HepG2 (cell line): ENCODE measurements around the gene DOCK1. TPM values are rescaled to one million over a fixed set of nuclear protein-coding genes. Genes with fewer than 3 reads are reported as not detected.

Source experiments
- ATAC-seq: fragments of 200-7000 bp; cut with Tn5 transposase; 3 replicates; pipeline ENCODE4 v1.9.1; 2020; ENCODE audit warnings: mild to moderate bottlenecking, moderate library complexity
- BruUV-seq: library from RNA; stranded (reverse); fragments of 400-500 nt; replicated peaks from 2 replicates; lab custom pipeline; 2021; lab: Mats Ljungman, UMichigan
- CTCF ChIA-PET: fragments of 300-600 bp; formaldehyde crosslinking; extraction: SDS; loops from one replicate; lab custom pipeline; 2021; ENCODE audit warnings: low total read pairs, inconsistent platforms, low intra/inter-chr PET ratio; lab: Yijun Ruan, JAX
- POLR2A ChIA-PET: fragments of 350-600 bp; sonication (Branson Sonifier 250); formaldehyde crosslinking; loops from one replicate; lab custom pipeline; 2020; ENCODE audit warnings: antibody characterized with exemption, inconsistent platforms; lab: Yijun Ruan, JAX
- DNase-seq: peaks from one replicate; pipeline ENCODE4 v3.0.0-alpha.2; 2015; ENCODE audit warnings: low spot score
- FAIRE-seq: peaks from 3 replicates; lab custom pipeline; 2011; peaks lifted over from hg19 to GRCh38; lab: Jason Lieb, UNC
- H2AFZ ChIP-seq: one replicate; pipeline ENCODE4 v1.6.1; 2011; ENCODE audit warnings: low read length, inconsistent platforms
- H3K27ac ChIP-seq: fragments of 300-600 bp; 3 replicates; pipeline ENCODE4 v1.8.0; 2011; ENCODE audit warnings: mixed run types, mild to moderate bottlenecking, mixed read lengths, low read length, inconsistent platforms; ENCODE audit not compliant: insufficient read depth; ENCODE audit errors: extremely low read length
- H3K27me3 ChIP-seq, 2 experiments: fragments of 200-600 bp in 1 of 2; 2 replicates in 1 of 2; 3 replicates in 1 of 2; pipeline versions ENCODE4 v1.6.0 to v1.8.0; 2011; ENCODE audit warnings: low read length in 2 of 2, mild to moderate bottlenecking in 2 of 2, moderate library complexity in 2 of 2, inconsistent platforms in 1 of 2; ENCODE audit not compliant: insufficient read depth in 2 of 2, control insufficient read depth in 1 of 2
- H3K36me3 ChIP-seq, 2 experiments: fragments of 200-600 bp in 1 of 2; replicated peaks in 1 of 2; 2 replicates in 1 of 2; 3 replicates in 1 of 2; pipeline versions ENCODE4 v1.5.1 to v1.8.0; 2011; ENCODE audit warnings: low read length in 2 of 2, inconsistent platforms in 1 of 2; ENCODE audit not compliant: insufficient read depth in 2 of 2, control insufficient read depth in 1 of 2
- H3K4me1 ChIP-seq: 2 replicates; pipeline ENCODE4 v1.5.1; 2012; ENCODE audit warnings: low read length, inconsistent platforms; ENCODE audit not compliant: insufficient read depth
- H3K4me2 ChIP-seq: 2 replicates; pipeline ENCODE4 v1.6.0; 2011; ENCODE audit warnings: low read depth, low read length, inconsistent platforms
- H3K4me3 ChIP-seq, 3 experiments: fragments of 200-600 bp in 1 of 3; sonication (generic), shearing (Covaris generic) in 1 of 3; replicated peaks in 1 of 3; 2 replicates each; pipeline ENCODE4 v1.5.1; 2011 to 2016; ENCODE audit warnings: low read length in 3 of 3, inconsistent platforms in 2 of 3, low read depth in 2 of 3, mild to moderate bottlenecking in 2 of 3, control low read depth in 1 of 3, mixed read lengths in 1 of 3; ENCODE audit not compliant: insufficient read depth in 1 of 3
- H3K79me2 ChIP-seq: one replicate; pipeline ENCODE4 v1.6.1; 2011; ENCODE audit warnings: low read length, inconsistent platforms; ENCODE audit not compliant: insufficient read depth
- H3K9ac ChIP-seq: 2 replicates; pipeline ENCODE4 v1.6.0; 2011; ENCODE audit warnings: mild to moderate bottlenecking, low read depth, low read length, inconsistent platforms; ENCODE audit not compliant: insufficient read depth
- H3K9me3 ChIP-seq: 2 replicates; pipeline ENCODE4 v1.5.1; 2012; ENCODE audit warnings: mild to moderate bottlenecking, low read length
- H4K20me1 ChIP-seq: 2 replicates; pipeline ENCODE4 v1.6.0; 2011; ENCODE audit warnings: inconsistent platforms, mild to moderate bottlenecking, low read length, moderate library complexity; ENCODE audit not compliant: insufficient read depth
- CBFB ChIP-seq: sonication (generic); formaldehyde crosslinking; IDR thresholded peaks from 2 replicates; pipeline ENCODE4 v1.4.0; 2020; ENCODE audit warnings: missing genetic modification reagents
- ETV5 ChIP-seq: IDR thresholded peaks from 2 replicates; pipeline ENCODE4 v1.6.1; 2018; ENCODE audit warnings: missing biosample characterization, missing genetic modification reagents, inconsistent platforms, borderline replicate concordance
- GPBP1L1 ChIP-seq: sonication (generic); formaldehyde crosslinking; IDR thresholded peaks from 2 replicates; pipeline ENCODE4 v1.5.0; 2020; ENCODE audit warnings: mild to moderate bottlenecking, missing genetic modification reagents
- LRRFIP1 ChIP-seq: sonication (generic); formaldehyde crosslinking; conservative IDR thresholded peaks from 2 replicates; pipeline ENCODE4 v1.4.0; 2020; ENCODE audit warnings: missing genetic modification reagents
- MBD4 ChIP-seq: IDR thresholded peaks from 2 replicates; pipeline ENCODE4 v1.6.1; 2012; ENCODE audit warnings: low read length, inconsistent platforms, borderline replicate concordance
- MTA1 ChIP-seq: sonication (generic); formaldehyde crosslinking; IDR thresholded peaks from 2 replicates; pipeline ENCODE4 v1.4.0; 2020; ENCODE audit warnings: missing genetic modification reagents, mild to moderate bottlenecking, borderline replicate concordance
- MYC ChIP-seq: sonication (generic); formaldehyde crosslinking; IDR thresholded peaks from 2 replicates; pipeline ENCODE4 v1.9.0; 2021; ENCODE audit warnings: missing genetic modification reagents, borderline replicate concordance
- NR2F2 ChIP-seq: IDR thresholded peaks from 2 replicates; pipeline ENCODE4 v1.6.1; 2012; ENCODE audit warnings: low read depth, inconsistent platforms, borderline replicate concordance
- PLRG1 ChIP-seq: fragments of 450-650 bp; conservative IDR thresholded peaks from 2 replicates; pipeline ENCODE4 v1.6.1; 2016
- POGZ ChIP-seq: sonication (generic); formaldehyde crosslinking; IDR thresholded peaks from 2 replicates; pipeline ENCODE4 v1.4.0; 2020; ENCODE audit warnings: mild to moderate bottlenecking, missing genetic modification reagents
- SIX1 ChIP-seq: sonication (generic); formaldehyde crosslinking; IDR thresholded peaks from 2 replicates; pipeline ENCODE4 v1.4.0; 2020; ENCODE audit warnings: missing genetic modification reagents, borderline replicate concordance
- SRY ChIP-seq: sonication (generic); formaldehyde crosslinking; IDR thresholded peaks from 2 replicates; pipeline ENCODE4 v1.8.0; 2022; ENCODE audit warnings: mild to moderate bottlenecking, missing genetic modification reagents
- ZC3H13 ChIP-seq: sonication (generic); formaldehyde crosslinking; IDR thresholded peaks from 2 replicates; pipeline ENCODE4 v1.8.1; 2023; ENCODE audit warnings: mild to moderate bottlenecking, missing genetic modification reagents, moderate library complexity
- ZNF563 ChIP-seq: sonication (generic); formaldehyde crosslinking; IDR thresholded peaks from 2 replicates; pipeline ENCODE4 v1.8.0; 2022; ENCODE audit warnings: mild to moderate bottlenecking, moderate library complexity, missing genetic modification reagents
- ZNF569 ChIP-seq: sonication (generic); formaldehyde crosslinking; IDR thresholded peaks from 2 replicates; pipeline ENCODE4 v1.5.0; 2020; ENCODE audit warnings: mild to moderate bottlenecking, missing genetic modification reagents, moderate library complexity, borderline replicate concordance
- ZNF713 ChIP-seq: sonication (generic); formaldehyde crosslinking; IDR thresholded peaks from 2 replicates; pipeline ENCODE4 v1.4.0; 2020; ENCODE audit warnings: mild to moderate bottlenecking, missing genetic modification reagents
- ZNF883 ChIP-seq: sonication (generic); formaldehyde crosslinking; IDR thresholded peaks from 2 replicates; pipeline ENCODE4 v1.5.1; 2020; ENCODE audit warnings: mild to moderate bottlenecking, missing genetic modification reagents; ENCODE audit errors: not compliant biosample characterization
- ZUFSP ChIP-seq: sonication (generic); formaldehyde crosslinking; IDR thresholded peaks from 2 replicates; pipeline ENCODE4 v1.9.0; 2021; ENCODE audit warnings: missing genetic modification reagents, mild to moderate bottlenecking, borderline replicate concordance
- WGBS: methylation state at CpG from one replicate; pipeline ENCODE4 v1.1.6; 2017; ENCODE audit warnings: low lambda C conversion rate; 5-methylcytosine and 5-hydroxymethylcytosine counted together
- in situ Hi-C: cut with HindIII; loops from 2 replicates; pipeline ENCODE4 v1.10.0; 2017; ENCODE audit warnings: low pct_unique_long_range_greater_than_20kb; ENCODE audit not compliant: extremely low pct_ligation_motif_present
- intact Hi-C: fragments of 100-400 bp; cut with micrococcal nuclease; formaldehyde crosslinking; loops from one replicate; pipeline ENCODE4 v1.10.0; 2022; ENCODE audit not compliant: unreplicated experiment
- polyA plus RNA-seq, 8 experiments: library from polyadenylated mRNA; depleted of rRNA in 3 of 8; stranded (reverse) in 7 of 8; unstranded in 1 of 8; fragments of >200 nt; fragmentation: Illumina TruSeq in 4 of 8; extraction: Trizol in 4 of 8; gene quantifications; 2 replicates each; pipeline versions ENCODE4 v1.2.1 to v1.2.3, GENCODE V29; 2011 to 2016; ENCODE audit warnings: low read depth in 4 of 8, missing spikeins in 1 of 8, mixed read lengths in 1 of 8; ENCODE audit not compliant: insufficient read depth in 1 of 8
- total RNA-seq, 5 experiments: library from RNA; depleted of rRNA; stranded (reverse); fragments of >200 nt; fragmentation: Illumina TruSeq; extraction: Trizol; gene quantifications; 2 replicates each; pipeline ENCODE4 v1.2.3, GENCODE V29; 2016; ENCODE audit warnings: low read depth in 1 of 5
- TF ChIP-seq, protein P1 (sequence below): sonication (generic); formaldehyde crosslinking; IDR thresholded peaks from 2 replicates; pipeline ENCODE4 v1.9.0; 2021; ENCODE audit warnings: missing genetic modification reagents, borderline replicate concordance

Gene DOCK1
- total and polyA plus RNA-seq, 2 of the 13 experiments (the other 11 are each of a cell fraction or from before 2014, with no cell fraction given) = 8.3 to 25.5 TPM

GRCh38 chr10:127398971-127399365 is 493.7 kb downstream of the DOCK1 start:
- H3K9ac ChIP-seq = no peak overlapping the region
- DNase-seq (no peak), FAIRE-seq (no peak), ATAC-seq (no peak)
- no TSS peak for BruUV-seq
- TF ChIP-seq GPBP1L1 (no peak), MTA1 (CRISPR knock-in tag) (no peak), ZNF569 (no peak), SRY (CRISPR knock-in tag) (no peak), LRRFIP1 (no peak), MBD4 (no peak), ZC3H13 (no peak), ZNF883 (CRISPR knock-in tag) (no peak), ZUFSP (CRISPR knock-in tag) (no peak), SIX1 (no peak), ETV5 (CRISPR knock-in tag) (no peak), POGZ (CRISPR knock-in tag) (no peak), MYC (no peak), NR2F2 (no peak), CBFB (no peak), ZNF563 (CRISPR knock-in tag) (no peak), PLRG1 (no peak), ZNF713 (no peak)
- TF ChIP-seq, protein P1, sequence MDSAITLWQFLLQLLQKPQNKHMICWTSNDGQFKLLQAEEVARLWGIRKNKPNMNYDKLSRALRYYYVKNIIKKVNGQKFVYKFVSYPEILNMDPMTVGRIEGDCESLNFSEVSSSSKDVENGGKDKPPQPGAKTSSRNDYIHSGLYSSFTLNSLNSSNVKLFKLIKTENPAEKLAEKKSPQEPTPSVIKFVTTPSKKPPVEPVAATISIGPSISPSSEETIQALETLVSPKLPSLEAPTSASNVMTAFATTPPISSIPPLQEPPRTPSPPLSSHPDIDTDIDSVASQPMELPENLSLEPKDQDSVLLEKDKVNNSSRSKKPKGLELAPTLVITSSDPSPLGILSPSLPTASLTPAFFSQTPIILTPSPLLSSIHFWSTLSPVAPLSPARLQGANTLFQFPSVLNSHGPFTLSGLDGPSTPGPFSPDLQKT = no peak
- POLR2A ChIA-PET = no interaction called here
- 89% methylated on average over 10 of the region's 10 CpGs for WGBS
- no peaks in the 10 kb centered on the region for H3K79me2 ChIP-seq
- in situ Hi-C loops (no loop called here), intact Hi-C loops (no loop called here)
- H3K36me3 ChIP-seq = peaks cover 0 to 5% of the 10 kb centered on the region in 2 experiments; a peak in 1 of 5 replicates
- no peak overlapping the region for H2AFZ ChIP-seq
- H3K27ac ChIP-seq = no peak overlapping the region
- CTCF ChIA-PET = no interaction called here
- H3K4me1 ChIP-seq = no peaks in the 10 kb centered on the region
- H3K9me3 ChIP-seq = no peaks in the 10 kb centered on the region
- no peaks in the 10 kb centered on the region for H4K20me1 ChIP-seq
- no peak overlapping the region for H3K4me2 ChIP-seq
- H3K27me3 ChIP-seq = no peaks in the 10 kb centered on the region
- no peak overlapping the region for H3K4me3 ChIP-seq
